Sigmoid colon (tissue), 7 donors: ENCODE results near the gene ADCK2. TPM values are rescaled to one million over a fixed set of nuclear protein-coding genes. Genes with fewer than 3 reads are reported as not detected.
"Not testable (repeated sequence)": the region's sequence is repeated elsewhere in the genome, so short reads cannot be mapped to it uniquely, and the experiment has no call there.

Experiments
- DNase-seq: peaks from one replicate; pipeline ENCODE4 v3.0.0-alpha.2; 2019
- H3K27ac ChIP-seq, 4 donors: fragments of 200-600 bp; sonication (generic); one replicate each; pipeline ENCODE4 v1.5.1; 2016 to 2019; ENCODE audit warnings: mild to moderate bottlenecking in 1 of 4
- H3K27me3 ChIP-seq, 3 donors: fragments of 200-600 bp; sonication (generic); one replicate each; pipeline ENCODE4 v1.5.1; 2019; ENCODE audit warnings: mild to moderate bottlenecking in 1 of 3
- H3K36me3 ChIP-seq, 4 donors: fragments of 200-600 bp; sonication (generic); one replicate each; pipeline ENCODE4 v1.5.1; 2016 to 2019
- H3K4me1 ChIP-seq, 4 donors: fragments of 200-600 bp; sonication (generic); one replicate each; pipeline ENCODE4 v1.5.1; 2017 to 2019
- H3K4me3 ChIP-seq, 4 donors: fragments of 200-600 bp; sonication (generic); one replicate each; pipeline ENCODE4 v1.5.1; 2017 to 2019; ENCODE audit warnings: mild to moderate bottlenecking in 2 of 4, moderate library complexity in 1 of 4
- H3K9me3 ChIP-seq, 4 donors: fragments of 200-600 bp in 3 of 4; sonication (generic) in 3 of 4; one replicate each; pipeline versions ENCODE4 v1.5.1 to v1.6.1; 2013 to 2019
- CTCF ChIP-seq, 4 experiments: fragments of 450-650 bp in 3 of 4; fragments of 200-600 bp in 1 of 4; IDR thresholded peaks; one replicate each; pipeline ENCODE4 v1.5.1; 2016 to 2019; ENCODE audit warnings: antibody characterized with exemption in 4 of 4, mild to moderate bottlenecking in 3 of 4, moderate library complexity in 2 of 4
- EP300 ChIP-seq, 4 donors: sonication (generic); formaldehyde crosslinking; IDR thresholded peaks; one replicate each; pipeline ENCODE4 v1.6.1; 2017; ENCODE audit warnings: antibody characterized with exemption in 4 of 4
- POLR2A ChIP-seq, 2 donors: fragments of 450-650 bp; IDR thresholded peaks; one replicate each; pipeline ENCODE4 v1.6.1; 2016; ENCODE audit warnings: antibody characterized with exemption in 2 of 2, mild to moderate bottlenecking in 2 of 2, moderate library complexity in 2 of 2
- POLR2AphosphoS5 ChIP-seq, 4 donors: sonication (generic); formaldehyde crosslinking; IDR thresholded peaks; one replicate each; pipeline ENCODE4 v1.6.1; 2017; ENCODE audit warnings: antibody characterized with exemption in 4 of 4
- WGBS, 2 donors: extraction: QIAGEN DNeasy Blood & Tissue Kit; methylation state at CpG; one replicate each; pipeline ENCODE4 v1.1.7; 2013; 5-methylcytosine and 5-hydroxymethylcytosine counted together
- intact Hi-C: fragments of 100-400 bp; cut with DNase I; formaldehyde crosslinking; loops from one replicate; pipeline ENCODE4 v1.15.1; 2023
- polyA plus RNA-seq, 3 donors: library from polyadenylated mRNA; stranded (reverse); fragments of 200-250 nt; gene quantifications; one replicate each; pipeline ENCODE4 v1.2.3, GENCODE V29; 2013
- total RNA-seq, 4 donors: library from RNA; depleted of rRNA; stranded (reverse); fragments of >200 nt; gene quantifications; one replicate each; pipeline ENCODE4 v1.1.0, GENCODE V29; 2016
- donor health status: healthy with polysubstance abuse.
- donor health status: Bipolar disorder and iron deficiency.
- donor health status: healthy.

Gene ADCK2
- total and polyA plus RNA-seq, 7 donors: 14.8 to 24.0 (median 20.5) TPM

GRCh38 chr7:140702774-140703173 lies 30.0 kb downstream of the ADCK2 start:
- no peak overlapping the region for H3K4me3 ChIP-seq
- H3K9me3 ChIP-seq: peaks cover 0 to 2% (median 0%) of the 10 kb centered on the region in 4 donors
- DNase-seq: no peak
- H3K36me3 ChIP-seq: peaks cover 0 to 47% (median 8%) of the 10 kb centered on the region in 4 donors
- no peaks in the 10 kb centered on the region for H3K27me3 ChIP-seq
- intact Hi-C loops: no loop called here
- WGBS, 2 donors: 89 to 93% methylated on average over 10 of the region's 10 CpGs
- H3K27ac ChIP-seq: no peak overlapping the region
- peaks cover 0 to 22% (median 10%) of the 10 kb centered on the region in 4 donors for H3K4me1 ChIP-seq
- TF ChIP-seq EP300 (IDR thresholded peaks at IDR 0.05) (no peak), POLR2A (IDR thresholded peaks at IDR 0.05) (no peak), POLR2AphosphoS5 (IDR thresholded peaks at IDR 0.05) (no peak), CTCF (IDR thresholded peaks at IDR 0.05) (no peak)

- Histone ChIP-seq H3K27me3 (no peaks in the 10 kb centered on the region), H3K4me3 (no peak overlapping the region), H3K27ac (no peak overlapping the region), H3K4me1 (peaks cover 0 to 7% (median 0%) of the 10 kb centered on the region in 4 donors), H3K36me3 (peaks cover 0 to 47% (median 8%) of the 10 kb centered on the region in 4 donors), H3K9me3 (peaks cover 0 to 2% (median 0%) of the 10 kb centered on the region in 4 donors)
- no peak for TF ChIP-seq EP300 (IDR thresholded peaks at IDR 0.05)
- TF ChIP-seq CTCF (IDR thresholded peaks at IDR 0.05): no peak
- TF ChIP-seq POLR2AphosphoS5 (IDR thresholded peaks at IDR 0.05): no peak
- no peak for TF ChIP-seq POLR2A (IDR thresholded peaks at IDR 0.05)
- 93 to 96% methylated on average over 2 of the region's 2 CpGs for WGBS, 2 donors
- intact Hi-C loops: no loop called here
- DNase-seq: no peak
Observed at GRCh38 chr7:140704205-140704604, 31.5 kb downstream of the ADCK2 start.

- intact Hi-C loops: no loop called here
- Histone ChIP-seq H3K36me3 (peaks cover 0 to 47% (median 8%) of the 10 kb centered on the region in 4 donors), H3K9me3 (peaks cover 0 to 2% (median 0%) of the 10 kb centered on the region in 4 donors), H3K4me3 (no peak overlapping the region), H3K27me3 (no peaks in the 10 kb centered on the region), H3K4me1 (peaks cover 0 to 6% (median 0%) of the 10 kb centered on the region in 4 donors), H3K27ac (no peak overlapping the region)
- DNase-seq: no peak
- WGBS, 2 donors: 91 to 92% methylated on average over 5 of the region's 5 CpGs
- TF ChIP-seq CTCF (IDR thresholded peaks at IDR 0.05): no peak
- TF ChIP-seq EP300 (IDR thresholded peaks at IDR 0.05): no peak
- no peak for TF ChIP-seq POLR2A (IDR thresholded peaks at IDR 0.05)
- no peak for TF ChIP-seq POLR2AphosphoS5 (IDR thresholded peaks at IDR 0.05)
Observed at GRCh38 chr7:140707132-140707531, 34.4 kb downstream of the ADCK2 start.

GRCh38 chr7:140708764-140709163 lies 36.0 kb downstream of the ADCK2 start:
- peaks cover 0 to 34% (median 8%) of the 10 kb centered on the region in 4 donors for H3K36me3 ChIP-seq
- H3K4me1 ChIP-seq, intact Hi-C loops, H3K4me3 ChIP-seq, H3K27me3 ChIP-seq, DNase-seq, H3K9me3 ChIP-seq, H3K27ac ChIP-seq: not testable (repeated sequence)
- WGBS, 2 donors: 98 to 100% methylated on average over 4 of the region's 4 CpGs

GRCh38 chr7:140712392-140712791 lies 39.6 kb downstream of the ADCK2 start:
- H3K36me3 ChIP-seq, H3K4me1 ChIP-seq, H3K9me3 ChIP-seq, intact Hi-C loops, H3K27me3 ChIP-seq, DNase-seq, H3K27ac ChIP-seq, H3K4me3 ChIP-seq: not testable (repeated sequence)

- TF ChIP-seq POLR2AphosphoS5 (IDR thresholded peaks at IDR 0.05): no peak
- Histone ChIP-seq H3K27me3 (no peaks in the 10 kb centered on the region), H3K36me3 (peaks cover 0 to 3% (median 0%) of the 10 kb centered on the region in 4 donors), H3K4me1 (no peaks in the 10 kb centered on the region), H3K27ac (no peak overlapping the region), H3K4me3 (no peak overlapping the region), H3K9me3 (no peaks in the 10 kb centered on the region)
- DNase-seq: no peak
- intact Hi-C loops: no loop called here
- WGBS, 2 donors: 88 to 91% methylated on average over 10 of the region's 10 CpGs
Observed at GRCh38 chr7:140714331-140715040, 41.7 kb downstream of the ADCK2 start.
